Kidney (tissue), 14 donors: ENCODE data around the gene CNOT6. TPM values are rescaled to one million over a fixed set of nuclear protein-coding genes. Genes with fewer than 3 reads are reported as not detected.

ENCODE experiments used
- DNase-seq, 5 donors: peaks; one replicate each; pipeline ENCODE4 v3.0.0-alpha.2; 2013 to 2020
- FAIRE-seq: peaks from 2 replicates; lab custom pipeline; 2012; peaks lifted over from hg19 to GRCh38; lab: Jason Lieb, UNC
- H3K27ac ChIP-seq, 2 donors: one replicate each; pipeline ENCODE4 v1.7.0; 2013; ENCODE audit warnings: low read depth in 2 of 2, low read length in 2 of 2, inconsistent platforms in 1 of 2
- H3K27me3 ChIP-seq: one replicate; pipeline ENCODE4 v1.7.1; 2013; ENCODE audit warnings: low read length, inconsistent platforms; ENCODE audit not compliant: control insufficient read depth, insufficient read depth
- H3K36me3 ChIP-seq, 3 donors: one replicate each; pipeline versions ENCODE4 v1.7.0 to v1.7.1; 2013; ENCODE audit warnings: low read length in 3 of 3, control low read depth in 1 of 3, inconsistent platforms in 1 of 3; ENCODE audit not compliant: insufficient read depth in 3 of 3, control insufficient read depth in 2 of 3
- H3K4me1 ChIP-seq, 3 donors: one replicate each; pipeline versions ENCODE4 v1.7.0 to v1.7.1; 2013; ENCODE audit warnings: low read length in 3 of 3, inconsistent platforms in 1 of 3, low read depth in 1 of 3; ENCODE audit not compliant: control insufficient read depth in 2 of 3, insufficient read depth in 2 of 3
- H3K4me3 ChIP-seq, 3 donors: one replicate each; pipeline versions ENCODE4 v1.7.0 to v1.8.1; 2013; ENCODE audit warnings: low read length in 3 of 3, control low read depth in 1 of 3, inconsistent platforms in 1 of 3
- H3K9ac ChIP-seq, 3 donors: one replicate each; pipeline versions ENCODE4 v1.7.0 to v1.7.1; 2013; ENCODE audit warnings: low read length in 3 of 3, control low read depth in 1 of 3, inconsistent platforms in 1 of 3
- H3K9me3 ChIP-seq, 3 donors: one replicate each; pipeline versions ENCODE4 v1.7.0 to v1.7.1; 2013; ENCODE audit warnings: low read length in 3 of 3, control low read depth in 1 of 3, inconsistent platforms in 1 of 3; ENCODE audit not compliant: control insufficient read depth in 2 of 3, insufficient read depth in 1 of 3
- CTCF ChIP-seq: IDR thresholded peaks from 3 replicates; pipeline ENCODE4 v1.5.1; 2012; ENCODE audit warnings: mild to moderate bottlenecking, moderate library complexity, borderline replicate concordance; ENCODE audit not compliant: insufficient read depth; ENCODE audit errors: extremely low read depth
- intact Hi-C: fragments of 100-400 bp; cut with DNase I; formaldehyde crosslinking; loops from one replicate; pipeline ENCODE4 v1.11.1; 2022
- polyA plus RNA-seq: library from polyadenylated mRNA; stranded (reverse); fragments of 350-450 nt; fragmentation: Illumina TruSeq; extraction: RNeasy Lipid Tissue Mini Kit (QIAGEN cat#74804); gene quantifications from one replicate; pipeline ENCODE4 v1.2.3, GENCODE V29; 2014; ENCODE audit warnings: low read depth, low replicate concordance; ENCODE audit not compliant: insufficient read depth
- total RNA-seq: library from RNA; stranded (reverse); fragmentation: NEBNext Ultra II Directional; extraction: Animal tissue kit (Norgen Biotek cat#: 25700); gene quantifications from one replicate; pipeline ENCODE4 v1.2.1, GENCODE V29; 2021
- donor health status: control.
- donor health status: control.
- donor health status: control.
- donor health status: control.
- donor health status: control.
- donor health status: DM: yes; HTN: yes; CAD: no.
- donor health status: Normal renal cell carcinoma (clear cell type).

Gene CNOT6
- total and polyA plus RNA-seq, 2 donors from 2014 or later = 5.9 to 25.7 TPM

GRCh38 chr5:180622910-180623309 is 128.7 kb downstream of the CNOT6 start:
- no peak for TF ChIP-seq CTCF
- no peaks in the 10 kb centered on the region for H3K27me3 ChIP-seq
- intact Hi-C loops = no loop called here
- H3K9me3 ChIP-seq = no peaks in the 10 kb centered on the region
- peaks cover 0 to 2% (median 0%) of the 10 kb centered on the region in 3 donors for H3K4me1 ChIP-seq
- DNase-seq = no peak
- no peak overlapping the region for H3K4me3 ChIP-seq
- no peaks in the 10 kb centered on the region for H3K36me3 ChIP-seq
- no peak overlapping the region for H3K27ac ChIP-seq
- no peak overlapping the region for H3K9ac ChIP-seq
- FAIRE-seq = no peak

- Histone ChIP-seq H3K27me3 (no peaks in the 10 kb centered on the region), H3K9ac (no peak overlapping the region), H3K4me1 (peaks cover 0 to 2% (median 0%) of the 10 kb centered on the region in 3 donors), H3K4me3 (no peak overlapping the region), H3K9me3 (no peaks in the 10 kb centered on the region), H3K36me3 (no peaks in the 10 kb centered on the region), H3K27ac (no peak overlapping the region)
- intact Hi-C loops = no loop called here
- TF ChIP-seq CTCF = no peak
- FAIRE-seq (no peak), DNase-seq (no peak)
These were observed 129.2 kb downstream of the CNOT6 start for GRCh38 chr5:180623411-180623834.

GRCh38 chr5:180623844-180624243 is 129.7 kb downstream of the CNOT6 start:
- no peak overlapping the region for H3K4me3 ChIP-seq
- intact Hi-C loops = no loop called here
- no peaks in the 10 kb centered on the region for H3K9me3 ChIP-seq
- no peaks in the 10 kb centered on the region for H3K4me1 ChIP-seq
- H3K27ac ChIP-seq = no peak overlapping the region
- H3K36me3 ChIP-seq = no peaks in the 10 kb centered on the region
- FAIRE-seq (no peak), DNase-seq (no peak)
- no peak overlapping the region for H3K9ac ChIP-seq
- no peak for TF ChIP-seq CTCF
- H3K27me3 ChIP-seq = no peaks in the 10 kb centered on the region

- Histone ChIP-seq H3K4me3 (no peak overlapping the region), H3K9ac (no peak overlapping the region), H3K27ac (no peak overlapping the region), H3K27me3 (no peaks in the 10 kb centered on the region), H3K9me3 (no peaks in the 10 kb centered on the region), H3K36me3 (no peaks in the 10 kb centered on the region), H3K4me1 (peaks cover 0 to 2% (median 0%) of the 10 kb centered on the region in 3 donors)
- no peak for DNase-seq
- intact Hi-C loops = no loop called here
- FAIRE-seq = no peak
- TF ChIP-seq CTCF = no peak
These were observed 130.4 kb downstream of the CNOT6 start for GRCh38 chr5:180624587-180624986.
